DMS153 treated with DMSO at 0.1 percent for 48 hours (cell line): ENCODE data around the gene RASGRF2.

Experiments used
- DNase-seq: peaks from one replicate; lab custom pipeline; 2025; ENCODE audit not compliant: unreplicated experiment; lab: John Stamatoyannopoulos, UW

The RASGRF2 gene

DNA sequence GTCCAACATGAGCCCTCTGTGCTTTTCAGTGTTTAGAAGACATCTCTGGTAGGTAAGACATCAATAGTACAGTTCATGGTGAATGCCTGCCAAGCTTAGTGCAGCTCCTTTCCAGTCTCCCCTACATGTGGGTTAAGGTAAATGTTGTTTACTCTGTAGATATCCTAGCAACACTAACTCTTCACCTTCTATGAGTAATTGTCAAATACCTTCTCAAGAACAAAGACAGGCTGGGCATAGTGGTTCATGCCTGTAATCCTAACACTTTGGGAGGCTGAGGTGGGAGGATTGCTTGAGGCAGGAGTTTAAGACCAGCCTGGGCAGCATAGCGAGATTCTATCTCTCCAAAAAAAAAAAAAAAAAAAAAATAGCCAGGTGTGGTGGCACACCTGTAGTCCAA, 18.7 kb upstream of the RASGRF2 start:
- no peak for DNase-seq

DNA sequence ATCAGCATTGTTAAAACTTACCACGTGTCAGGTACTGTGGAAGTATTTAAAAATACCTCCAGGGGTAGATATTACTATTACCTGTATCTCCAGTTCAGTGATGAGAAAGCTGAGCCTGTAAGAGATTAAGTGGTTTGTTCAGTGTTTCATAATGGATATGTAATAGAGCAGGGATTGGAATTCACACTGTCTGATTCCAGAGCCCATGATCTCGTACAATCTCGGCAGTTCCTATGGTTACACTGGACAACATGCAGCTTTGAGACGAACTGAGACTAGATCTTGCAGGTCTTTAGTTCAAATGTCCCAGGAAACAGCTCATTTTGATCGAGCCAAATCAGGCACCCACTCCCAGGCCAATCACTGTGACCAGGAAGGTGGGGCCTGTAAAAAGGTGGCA, 8.8 kb upstream of the RASGRF2 start:
- no peak for DNase-seq

DNA sequence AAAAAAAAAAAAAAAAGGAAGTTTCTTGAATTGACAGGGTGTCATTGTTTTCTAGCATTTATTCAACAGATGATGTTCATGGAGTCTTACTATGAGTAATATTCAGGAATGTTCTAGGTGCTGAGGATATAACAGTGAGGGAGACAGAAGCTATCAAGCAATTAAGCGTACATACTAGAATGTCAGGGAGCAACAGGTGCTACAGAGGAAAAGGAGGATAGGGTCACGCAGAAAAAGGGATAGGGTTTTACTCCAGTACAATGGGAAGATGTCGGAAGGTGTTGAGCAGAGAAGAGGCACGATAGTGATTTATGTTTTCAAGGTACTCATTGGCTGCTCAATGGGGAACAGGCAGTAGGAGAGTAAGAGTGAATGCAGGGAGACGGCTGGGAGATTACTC, 6.6 kb upstream of the RASGRF2 start:
- no peak for DNase-seq

DNA sequence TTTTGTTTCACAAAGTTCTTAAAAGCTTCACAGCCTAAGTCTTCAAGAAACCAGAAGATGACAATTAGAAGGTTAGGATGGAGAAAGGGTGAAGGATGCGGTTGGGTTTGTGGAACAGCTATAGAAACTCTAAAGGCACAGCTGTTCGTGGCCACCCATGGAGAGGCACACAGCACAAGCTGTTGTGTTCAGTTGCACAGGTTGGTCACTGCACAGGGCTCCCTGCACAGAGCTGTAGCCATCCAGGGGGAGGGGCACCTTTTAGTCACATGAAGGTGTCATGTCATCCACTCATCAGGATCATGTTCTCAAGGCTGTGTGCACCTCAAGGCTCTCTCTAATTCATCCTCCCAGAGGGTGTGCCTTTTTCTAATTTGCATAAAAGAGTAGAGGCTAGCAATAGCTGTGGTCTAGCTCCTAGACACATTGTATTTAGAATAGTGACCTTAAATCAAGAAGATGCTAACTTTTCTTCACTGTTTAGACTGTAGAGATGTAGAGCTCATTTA, 5.0 kb upstream of the RASGRF2 start:
- DNase-seq = no peak

DNA sequence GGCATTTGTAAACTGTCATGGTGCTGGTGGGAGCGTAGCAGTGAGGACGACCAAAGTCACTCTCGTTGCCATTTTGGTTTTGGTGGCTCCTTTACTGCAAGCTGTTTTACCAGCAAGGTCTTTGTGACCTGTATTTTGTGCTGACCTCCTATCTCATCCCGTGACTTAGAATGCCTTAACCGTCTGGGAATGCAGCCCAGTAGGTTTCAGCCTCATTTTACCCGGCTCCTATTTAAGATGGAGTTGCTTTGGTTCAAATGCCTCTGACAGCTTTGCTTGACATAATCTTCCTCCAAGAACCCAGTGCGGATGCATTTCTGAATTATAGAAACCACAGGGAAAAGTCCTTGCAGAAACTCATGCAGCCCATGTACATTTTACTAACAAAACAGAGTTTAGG, 3.9 kb upstream of the RASGRF2 start:
- DNase-seq = no peak

DNA sequence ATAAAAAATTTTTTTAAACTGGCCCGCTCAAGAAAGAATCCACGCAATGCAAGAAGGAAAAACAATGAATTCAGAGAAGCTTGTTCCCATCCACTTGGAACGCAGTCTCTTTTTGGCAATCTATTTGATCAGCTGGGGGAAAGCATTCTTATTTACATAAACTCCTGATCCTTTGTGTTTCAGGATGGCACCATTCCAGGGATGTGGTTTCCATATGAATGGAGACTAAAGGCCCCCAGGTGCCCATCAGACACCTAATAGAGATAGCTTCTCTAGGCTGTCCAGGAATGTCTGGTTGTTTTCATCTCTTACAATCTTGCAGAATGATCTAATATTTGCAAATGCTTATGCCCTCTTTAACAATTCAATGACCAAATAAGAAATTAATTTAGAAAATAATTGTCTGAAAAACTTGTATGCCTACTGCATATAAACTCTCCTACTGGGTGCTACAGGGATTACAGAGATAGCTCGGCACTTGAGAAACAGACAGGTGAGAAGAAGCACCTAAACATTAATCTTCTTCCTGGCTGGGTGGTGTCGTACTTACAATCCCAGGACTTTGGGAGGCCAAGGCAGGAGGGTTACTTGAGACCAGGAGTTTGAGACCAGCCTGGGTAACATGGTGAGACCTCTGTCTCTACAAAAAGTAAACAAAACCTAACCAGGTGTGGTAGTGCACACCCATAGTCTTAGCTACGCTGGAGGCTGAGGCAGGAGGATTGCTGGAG, 3.0 kb upstream of the RASGRF2 start:
- peak; percentile 11 for DNase-seq

DNA sequence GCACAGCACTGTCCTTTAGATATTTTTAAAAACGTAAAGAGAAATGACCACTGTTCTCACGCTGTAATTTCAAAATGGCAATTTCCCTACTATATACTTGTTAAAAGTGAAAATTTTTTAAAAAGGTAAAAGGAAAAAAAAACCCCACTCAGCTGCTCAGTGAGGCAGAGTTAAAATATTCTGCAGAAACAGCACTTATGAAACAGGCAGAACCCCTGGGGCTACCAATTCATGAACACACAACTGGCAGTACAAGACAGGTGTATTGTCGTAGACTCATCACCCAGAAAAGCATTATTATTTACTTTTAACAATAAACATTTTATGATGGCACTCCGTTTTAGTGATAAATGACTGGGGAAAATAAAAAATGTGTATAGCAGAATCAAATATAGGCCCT, 1.5 kb upstream of the RASGRF2 start:
- no peak for DNase-seq

DNA sequence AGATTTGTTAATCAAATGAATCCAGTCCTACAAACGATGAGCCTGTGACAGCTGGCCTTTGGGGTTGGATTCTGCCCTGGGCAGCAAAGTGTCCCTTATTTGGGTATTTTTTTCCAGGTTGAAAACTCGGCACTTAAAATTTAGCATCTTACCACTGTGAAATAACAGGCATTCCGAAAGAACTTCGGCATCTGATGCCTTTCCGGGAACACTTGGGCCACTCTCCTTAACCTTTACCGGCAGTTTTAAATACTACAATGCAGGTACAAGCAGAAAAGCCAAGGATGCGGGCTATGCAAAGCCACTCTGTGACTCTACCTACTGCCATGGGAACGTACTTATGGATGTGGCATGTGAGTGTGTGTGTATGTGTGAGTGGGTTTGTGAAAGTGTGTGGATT, 1.0 kb upstream of the RASGRF2 start:
- DNase-seq = no peak

DNA sequence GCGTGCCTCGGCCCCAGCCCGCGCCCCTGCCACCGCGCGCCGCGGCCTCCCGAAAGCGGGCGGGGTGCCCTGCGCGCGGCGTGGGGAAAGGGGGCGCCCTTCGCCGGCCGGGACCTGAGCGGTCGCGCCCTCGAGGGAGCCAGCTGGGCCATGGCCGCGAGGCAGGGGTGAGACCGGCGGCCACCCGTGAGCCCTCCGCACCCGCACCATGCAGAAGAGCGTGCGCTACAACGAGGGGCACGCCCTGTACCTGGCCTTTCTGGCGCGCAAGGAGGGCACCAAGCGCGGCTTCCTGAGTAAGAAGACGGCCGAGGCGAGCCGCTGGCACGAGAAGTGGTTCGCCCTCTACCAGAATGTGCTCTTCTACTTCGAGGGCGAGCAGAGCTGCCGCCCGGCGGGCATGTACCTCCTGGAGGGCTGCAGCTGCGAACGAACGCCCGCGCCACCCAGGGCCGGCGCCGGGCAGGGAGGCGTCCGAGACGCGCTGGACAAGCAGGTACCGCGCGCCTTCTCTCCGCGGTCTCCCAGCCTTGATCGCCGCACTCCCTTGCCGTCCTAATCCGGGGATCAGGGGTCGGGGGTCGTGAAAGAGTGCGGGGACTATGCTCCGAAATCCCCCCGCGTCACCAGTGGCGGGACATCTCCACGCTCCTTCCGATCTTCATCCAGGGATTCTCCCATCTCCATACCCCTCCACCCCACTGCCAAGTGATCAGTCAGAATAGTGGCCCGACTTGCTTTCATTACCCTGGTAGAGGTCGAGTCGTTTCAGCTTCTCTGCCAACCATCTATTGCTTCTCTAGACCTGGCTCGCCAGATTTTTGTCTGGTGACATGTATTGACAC, 590 bp downstream of the RASGRF2 start:
- no peak for DNase-seq

DNA sequence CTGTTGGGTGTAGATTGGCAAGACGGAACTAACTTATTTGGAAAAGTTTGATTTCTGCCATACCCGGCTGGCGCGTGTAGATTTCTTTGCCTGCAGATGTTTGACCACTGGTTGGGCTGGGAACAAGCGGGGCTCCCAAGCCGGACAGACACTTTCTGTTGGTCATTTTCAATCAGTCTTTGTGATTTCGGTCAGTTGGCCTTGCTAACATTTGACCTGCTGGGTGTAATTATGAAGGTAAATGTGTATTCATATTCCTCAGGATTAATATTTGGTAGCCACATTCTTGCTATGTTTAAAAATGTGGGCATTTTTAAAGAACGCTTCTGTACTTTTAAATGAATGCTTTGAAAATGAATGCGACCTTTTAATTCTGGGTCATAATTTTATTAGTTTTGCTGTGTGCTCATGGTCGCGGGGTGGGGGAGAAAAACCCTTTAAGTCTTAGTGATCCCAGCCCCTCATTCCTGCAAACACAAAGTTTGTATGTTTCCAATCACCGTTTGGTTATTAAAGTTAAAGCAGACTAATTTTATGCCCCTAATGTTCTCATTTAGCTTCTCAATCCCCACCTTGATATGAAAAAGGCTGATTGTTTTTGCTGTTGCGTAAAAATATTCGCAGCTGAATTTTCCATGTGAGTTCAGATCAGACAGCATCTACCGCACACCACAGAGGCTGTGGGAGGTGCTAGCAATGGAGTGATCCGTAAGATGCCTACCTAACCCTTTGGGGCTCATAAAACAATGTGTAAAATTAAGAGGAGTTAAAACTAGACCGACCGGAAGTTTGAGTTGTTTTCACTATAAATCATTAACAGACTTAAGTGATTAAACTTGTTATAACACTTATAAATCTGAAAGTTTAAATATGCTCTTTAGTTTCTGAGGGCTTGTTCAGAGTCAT, 1.5 kb downstream of the RASGRF2 start:
- no peak for DNase-seq

DNA sequence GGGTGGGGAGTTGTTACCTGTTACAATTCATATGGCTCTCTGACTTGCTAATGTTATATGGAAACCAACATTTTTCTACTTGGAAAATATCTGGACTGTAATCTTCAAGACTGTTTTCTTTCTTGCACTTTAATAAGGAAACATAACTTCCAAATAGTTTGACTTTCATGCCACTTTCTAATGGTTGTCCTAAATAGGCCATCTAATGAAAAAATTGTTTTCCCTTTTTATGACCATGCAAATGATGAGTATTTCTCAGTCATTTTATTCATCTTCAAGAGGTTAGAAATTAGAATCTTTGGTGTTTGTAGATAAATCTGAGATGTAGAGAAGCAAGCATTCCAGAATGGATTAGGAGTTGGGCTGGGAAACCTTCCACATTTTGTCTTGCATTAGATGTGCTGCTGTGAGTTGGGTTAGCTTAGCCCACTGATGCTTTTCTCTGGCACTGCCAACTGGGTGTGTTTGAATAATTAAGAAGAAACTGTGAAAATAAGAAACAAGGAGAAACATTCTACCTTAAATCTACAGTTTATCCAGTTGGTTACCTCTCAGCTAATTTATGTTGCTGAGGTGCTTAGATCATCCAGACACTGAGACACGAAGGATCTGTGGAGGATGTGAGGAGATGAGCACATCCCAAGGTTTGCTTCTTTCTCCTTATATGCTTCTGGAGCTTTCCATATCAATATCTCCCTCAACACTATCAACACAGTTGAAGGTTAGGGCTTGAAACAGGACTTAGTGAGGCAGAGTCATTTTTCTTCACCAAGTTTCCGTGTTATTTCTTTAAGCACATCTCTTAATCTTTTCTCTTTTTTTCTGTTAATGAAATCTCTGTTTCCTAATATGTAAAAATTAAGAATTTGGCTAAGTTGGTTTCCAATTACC, 2.7 kb downstream of the RASGRF2 start:
- DNase-seq = no peak

DNA sequence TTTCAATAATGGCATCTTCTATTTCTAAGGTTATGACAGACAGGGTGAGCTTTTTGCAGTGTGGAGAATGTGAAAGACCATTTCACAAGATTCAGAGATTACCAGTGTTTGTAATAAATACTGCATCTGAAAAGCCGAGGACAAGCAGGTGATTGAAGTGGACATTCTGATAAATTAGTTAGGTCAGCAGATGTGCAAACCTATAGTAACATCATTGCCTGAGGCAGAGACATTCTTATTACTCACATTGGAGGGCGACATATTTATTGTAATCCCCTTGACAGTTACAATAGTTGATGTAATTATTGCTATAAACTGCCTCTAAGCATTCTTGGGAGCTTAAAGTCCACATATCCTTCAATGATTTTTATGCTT, 3.3 kb downstream of the RASGRF2 start:
- DNase-seq = no peak

DNA sequence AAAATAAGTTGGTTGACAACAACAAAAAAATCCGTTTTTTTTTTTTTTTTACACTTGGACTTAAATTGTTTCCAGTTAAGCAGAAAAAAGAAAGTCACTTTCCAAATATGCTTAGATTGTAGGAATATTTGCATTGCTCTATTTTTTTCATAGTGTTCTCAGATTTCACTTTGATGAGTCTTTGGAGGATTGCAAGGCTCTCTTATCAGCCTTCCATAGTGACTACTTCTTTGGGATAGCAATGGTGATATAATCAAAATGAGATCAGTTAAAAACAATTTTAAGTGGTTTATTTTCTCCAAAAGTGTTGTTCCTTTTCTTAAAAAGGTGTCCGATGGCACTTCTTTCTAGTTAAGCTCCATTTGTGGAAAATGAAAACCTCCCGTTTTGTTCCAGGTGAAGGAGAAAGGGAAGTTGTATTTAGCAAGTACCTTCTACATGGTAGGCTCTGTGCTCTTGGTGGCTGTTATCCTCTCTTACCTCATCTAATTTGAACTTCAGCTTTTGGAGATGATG, 3.9 kb downstream of the RASGRF2 start:
- no peak for DNase-seq

DNA sequence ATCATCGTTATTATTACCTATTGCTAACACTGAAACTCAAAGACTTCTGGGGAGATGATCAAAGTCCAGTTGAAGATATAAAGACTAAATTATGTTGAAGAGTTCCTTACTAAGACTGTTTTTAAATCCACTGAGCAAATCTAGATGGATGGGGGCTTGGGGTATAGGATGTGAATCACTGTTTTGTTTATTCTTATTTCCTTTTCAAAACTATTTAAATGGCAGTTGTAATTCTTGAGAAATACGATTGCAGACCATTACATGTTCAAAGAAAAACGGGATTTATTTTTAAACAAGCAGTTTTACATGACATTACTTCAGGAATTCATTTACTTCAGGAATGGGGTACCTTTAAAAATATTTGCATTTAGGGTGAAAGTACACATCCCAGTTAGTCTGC, 4.3 kb downstream of the RASGRF2 start:
- DNase-seq = no peak

DNA sequence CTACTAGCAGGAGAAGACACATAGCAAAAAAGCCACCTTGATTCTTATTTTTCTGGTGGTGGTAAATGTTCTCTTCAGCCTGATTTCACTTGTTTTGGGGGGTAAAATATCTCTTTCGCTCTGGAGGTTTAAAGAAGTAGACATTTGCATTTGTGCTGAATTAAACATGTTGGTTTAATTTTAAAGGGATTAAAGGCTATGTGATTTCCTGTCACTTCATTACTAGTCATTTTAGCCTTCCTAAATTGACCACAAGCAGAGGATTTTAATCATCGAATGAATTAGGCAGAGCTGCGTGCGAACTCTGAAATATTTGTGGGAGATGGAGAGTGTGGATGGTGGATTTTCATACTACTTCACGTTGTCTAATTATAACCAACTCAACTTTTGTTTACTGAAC, 4.8 kb downstream of the RASGRF2 start:
- no peak for DNase-seq

DNA sequence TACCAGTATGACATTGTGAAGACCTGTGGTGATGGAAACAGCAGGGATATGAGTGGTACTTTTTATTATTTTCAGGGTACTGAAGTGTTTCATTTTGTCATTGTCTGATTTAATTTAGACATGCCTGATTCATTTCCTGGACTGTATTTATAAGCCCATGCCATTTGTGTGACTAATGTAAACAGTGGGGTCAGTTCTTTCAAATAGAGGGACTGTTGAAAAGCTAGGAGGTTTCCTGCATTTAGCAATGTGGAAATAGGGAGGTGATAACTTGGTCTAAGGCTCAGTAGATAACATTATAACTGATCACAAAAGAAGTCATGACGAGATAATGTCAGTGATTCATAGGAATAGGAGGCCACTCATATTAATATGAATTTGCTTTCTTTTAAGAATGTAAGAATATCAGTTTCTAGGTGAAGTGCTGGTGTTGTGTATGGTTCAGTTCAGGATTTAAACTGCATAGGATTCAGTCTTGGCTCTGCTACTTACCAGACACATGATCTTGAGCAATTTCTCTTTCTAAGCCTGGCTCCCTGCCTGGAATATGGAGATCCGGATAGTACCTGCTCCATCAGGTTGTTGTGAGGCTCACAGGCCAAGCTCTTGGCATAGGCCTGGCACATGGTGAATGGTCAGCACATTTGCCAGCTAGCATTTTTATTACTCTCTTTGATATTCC, 7.5 kb downstream of the RASGRF2 start:
- no peak for DNase-seq

DNA sequence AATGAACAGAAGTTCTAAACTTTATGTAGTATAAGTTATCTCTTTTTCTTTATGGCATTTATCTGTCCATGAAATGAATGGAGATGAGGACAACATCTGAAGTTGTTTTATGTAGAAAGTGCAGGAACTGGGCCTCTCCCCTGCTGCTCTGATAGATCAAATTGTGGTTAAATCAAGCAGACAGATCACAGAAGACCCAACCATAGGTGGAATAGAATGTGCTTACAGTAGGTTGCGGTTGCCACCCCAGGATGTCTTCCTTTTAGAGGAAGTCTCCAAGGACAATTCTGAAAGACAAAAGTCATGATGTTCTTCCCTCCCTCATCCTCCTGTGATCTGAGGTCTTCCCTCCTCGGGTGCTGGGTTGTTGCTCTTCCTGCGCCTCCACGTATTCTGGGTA, 12.9 kb downstream of the RASGRF2 start:
- no peak for DNase-seq

DNA sequence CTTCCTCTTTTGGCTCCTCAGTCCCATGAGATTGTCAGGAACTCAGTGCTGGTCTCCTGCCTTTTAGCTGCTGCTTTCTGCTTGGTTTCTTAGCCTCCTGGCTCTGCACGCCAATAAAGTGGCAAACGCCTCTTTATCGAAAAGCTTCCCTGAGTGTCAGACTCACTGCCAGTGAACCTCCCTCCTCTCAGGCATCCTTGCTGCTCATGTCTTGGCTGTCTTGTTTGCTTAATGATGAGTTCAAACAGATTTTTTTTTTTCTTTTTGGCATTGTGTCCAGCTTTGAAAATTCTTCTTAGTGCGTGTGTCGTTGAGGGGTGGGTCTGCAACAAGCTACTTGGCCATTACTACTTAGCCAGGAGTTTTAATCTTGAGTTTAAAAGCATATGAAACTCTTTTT, 14.9 kb downstream of the RASGRF2 start:
- no peak for DNase-seq

DNA sequence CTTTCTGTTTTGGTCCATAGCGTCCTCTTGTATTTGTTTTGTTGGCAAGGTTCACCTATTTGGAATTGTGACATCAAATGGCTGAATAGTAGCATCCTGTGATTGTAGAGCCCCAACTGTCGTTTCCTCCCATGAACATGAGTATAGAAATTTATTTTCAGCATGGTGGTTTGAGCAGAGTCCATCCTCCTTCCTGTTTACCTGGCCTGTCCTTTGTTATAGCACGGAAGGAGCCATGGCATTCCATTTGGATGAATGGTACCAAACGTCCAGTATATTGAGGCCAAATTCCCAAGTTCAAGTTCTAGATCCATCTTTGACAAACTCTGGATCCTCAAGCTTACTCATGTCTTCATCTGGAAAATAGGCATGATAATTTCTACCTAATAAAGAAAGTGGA, 16.8 kb downstream of the RASGRF2 start:
- no peak for DNase-seq

DNA sequence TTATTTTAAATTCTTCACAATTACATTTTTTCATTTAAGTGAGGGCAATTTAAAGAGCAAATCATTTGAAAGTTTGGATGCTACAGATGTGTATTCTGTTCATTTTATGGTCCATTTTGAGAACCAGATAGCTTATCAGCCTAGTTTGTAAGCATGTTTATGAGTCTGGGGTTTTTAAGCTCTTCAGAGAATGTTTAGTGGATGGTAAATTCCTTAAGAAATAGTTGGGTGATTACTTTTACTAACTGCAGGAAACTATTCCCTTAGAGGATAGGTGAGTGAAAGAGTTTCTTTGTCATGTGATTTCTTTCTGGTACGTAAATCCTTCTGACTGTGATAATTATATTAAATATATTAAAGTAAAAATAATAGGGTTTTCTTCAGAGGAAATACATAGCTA, 17.6 kb downstream of the RASGRF2 start:
- no peak for DNase-seq
